Lung (tissue), 12 donors: ENCODE measurements around the gene SARDH. TPM values are rescaled to one million over a fixed set of nuclear protein-coding genes. Genes with fewer than 3 reads are reported as not detected.

ENCODE experiments used
- ATAC-seq: fragments of 200-7000 bp; cut with Tn5 transposase; one replicate; pipeline ENCODE4 v1.9.1; 2020; ENCODE audit warnings: moderate number of reproducible peaks; ENCODE audit not compliant: insufficient read depth, low FRiP score
- DNase-seq, 3 donors: peaks; one replicate each; pipeline ENCODE4 v3.0.0-alpha.2; 2013 to 2017
- H3K27ac ChIP-seq, 2 donors: one replicate each; pipeline ENCODE4 v1.5.1; 2013; ENCODE audit warnings: mild to moderate bottlenecking in 2 of 2, moderate library complexity in 2 of 2, control low read depth in 1 of 2, inconsistent platforms in 1 of 2, low read depth in 1 of 2, low read length in 1 of 2
- H3K27me3 ChIP-seq, 3 donors: one replicate each; pipeline ENCODE4 v1.5.1; 2013; ENCODE audit warnings: low read length in 2 of 3; ENCODE audit not compliant: control insufficient read depth in 3 of 3, insufficient read depth in 3 of 3
- H3K36me3 ChIP-seq, 4 donors: one replicate each; pipeline ENCODE4 v1.5.1; 2013; ENCODE audit warnings: low read length in 4 of 4, mild to moderate bottlenecking in 1 of 4, moderate library complexity in 1 of 4; ENCODE audit not compliant: control insufficient read depth in 4 of 4, insufficient read depth in 4 of 4
- H3K4me1 ChIP-seq, 5 donors: one replicate each; pipeline ENCODE4 v1.5.1; 2013; ENCODE audit warnings: low read length in 5 of 5, mild to moderate bottlenecking in 2 of 5, moderate library complexity in 1 of 5; ENCODE audit not compliant: control insufficient read depth in 5 of 5, insufficient read depth in 5 of 5
- H3K4me3 ChIP-seq: one replicate; pipeline ENCODE4 v1.5.1; 2013; ENCODE audit warnings: mild to moderate bottlenecking, control low read depth, moderate library complexity
- H3K9ac ChIP-seq, 2 donors: one replicate each; pipeline ENCODE4 v1.5.1; 2013; ENCODE audit warnings: low read length in 2 of 2, control low read depth in 1 of 2; ENCODE audit not compliant: insufficient read depth in 1 of 2
- H3K9me3 ChIP-seq, 4 donors: one replicate each; pipeline ENCODE4 v1.5.1; 2013; ENCODE audit warnings: low read length in 3 of 4, mild to moderate bottlenecking in 1 of 4, moderate library complexity in 1 of 4; ENCODE audit not compliant: control insufficient read depth in 4 of 4, insufficient read depth in 3 of 4
- WGBS, 2 donors: extraction: QIAGEN DNeasy Blood & Tissue Kit; methylation state at CpG; one replicate each; pipeline ENCODE4 v1.1.7; 2013; 5-methylcytosine and 5-hydroxymethylcytosine counted together
- polyA plus RNA-seq, 2 donors: library from polyadenylated mRNA; stranded (reverse); fragments of 200-250 nt; gene quantifications; one replicate each; pipeline ENCODE4 v1.2.1, GENCODE V29; 2013
- total RNA-seq, 2 donors: library from RNA; depleted of rRNA in 1 of 2; stranded (reverse); fragments of >200 nt in 1 of 2; gene quantifications; one replicate each; pipeline ENCODE4 v1.2.1, GENCODE V29; 2014 to 2021
- TF ChIP-seq, protein P1 (sequence below): IDR thresholded peaks from 2 replicates; pipeline ENCODE4 v1.5.1; 2012; ENCODE audit warnings: mild to moderate bottlenecking; ENCODE audit errors: control extremely low read depth, extremely low read depth
- donor health status: control.
- donor health status: control.
- donor health status: Bipolar disorder and iron deficiency.
- donor health status: healthy.
- donor health status: DM: yes; HTN: yes; CAD: no.

The SARDH gene
- total and polyA plus RNA-seq, 4 donors, result 1.8 to 8.4 (median 4.7) TPM

DNA sequence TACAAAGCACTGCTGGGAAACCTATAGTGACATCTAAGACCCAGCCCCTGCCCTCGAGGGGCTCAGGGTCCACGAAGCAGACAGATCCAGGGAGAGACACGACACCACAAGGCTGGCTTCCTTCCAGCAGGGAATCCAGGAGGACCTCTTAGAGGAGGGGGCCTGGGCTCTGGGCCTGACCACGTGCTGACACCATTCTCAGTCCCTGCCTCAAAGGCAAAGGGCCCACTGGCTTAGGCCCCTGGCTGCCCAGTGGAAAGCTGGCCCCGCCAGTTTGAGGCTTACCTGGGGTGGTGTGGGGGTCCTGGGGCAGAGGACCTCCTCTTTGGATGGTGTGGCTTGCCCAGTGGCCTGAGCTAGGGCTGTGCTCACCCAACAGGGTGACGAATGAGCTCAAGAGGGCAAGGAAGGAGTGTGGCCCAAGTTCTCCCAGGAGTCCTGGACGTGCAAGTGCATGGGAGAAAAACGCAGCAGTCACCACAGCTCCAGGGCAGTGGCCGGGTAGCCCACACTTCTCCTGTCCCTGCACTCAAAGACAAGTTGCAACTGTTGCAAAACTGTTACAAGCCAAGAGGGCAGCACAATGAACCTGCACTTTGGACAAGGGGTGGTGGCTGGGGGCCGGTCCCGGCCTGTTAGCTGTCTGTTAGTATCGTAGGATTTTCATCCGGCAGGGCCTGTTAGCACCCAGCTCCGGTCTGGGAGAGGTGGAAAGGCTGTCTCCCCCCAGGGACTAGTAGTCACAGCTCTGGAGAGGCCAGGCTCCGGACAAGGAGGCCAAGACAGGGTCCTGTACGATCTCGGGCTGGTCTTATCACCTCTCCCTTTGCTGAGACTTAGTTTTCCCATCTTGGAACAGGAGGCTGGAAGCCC lies 1.5 kb upstream of the SARDH start:
- H3K4me3 ChIP-seq, result no peak overlapping the region
- H3K9ac ChIP-seq, result no peak overlapping the region
- no peak for ATAC-seq
- TF ChIP-seq, protein P1, sequence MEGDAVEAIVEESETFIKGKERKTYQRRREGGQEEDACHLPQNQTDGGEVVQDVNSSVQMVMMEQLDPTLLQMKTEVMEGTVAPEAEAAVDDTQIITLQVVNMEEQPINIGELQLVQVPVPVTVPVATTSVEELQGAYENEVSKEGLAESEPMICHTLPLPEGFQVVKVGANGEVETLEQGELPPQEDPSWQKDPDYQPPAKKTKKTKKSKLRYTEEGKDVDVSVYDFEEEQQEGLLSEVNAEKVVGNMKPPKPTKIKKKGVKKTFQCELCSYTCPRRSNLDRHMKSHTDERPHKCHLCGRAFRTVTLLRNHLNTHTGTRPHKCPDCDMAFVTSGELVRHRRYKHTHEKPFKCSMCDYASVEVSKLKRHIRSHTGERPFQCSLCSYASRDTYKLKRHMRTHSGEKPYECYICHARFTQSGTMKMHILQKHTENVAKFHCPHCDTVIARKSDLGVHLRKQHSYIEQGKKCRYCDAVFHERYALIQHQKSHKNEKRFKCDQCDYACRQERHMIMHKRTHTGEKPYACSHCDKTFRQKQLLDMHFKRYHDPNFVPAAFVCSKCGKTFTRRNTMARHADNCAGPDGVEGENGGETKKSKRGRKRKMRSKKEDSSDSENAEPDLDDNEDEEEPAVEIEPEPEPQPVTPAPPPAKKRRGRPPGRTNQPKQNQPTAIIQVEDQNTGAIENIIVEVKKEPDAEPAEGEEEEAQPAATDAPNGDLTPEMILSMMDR, result no peak
- H3K27me3 ChIP-seq, result no peaks in the 10 kb centered on the region
- peaks cover 0 to 4% (median 0%) of the 10 kb centered on the region in 4 donors for H3K9me3 ChIP-seq
- no peaks in the 10 kb centered on the region for H3K36me3 ChIP-seq
- no peak for DNase-seq
- WGBS, 2 donors, result 88% methylated on average over 17 of the region's 17 CpGs
- H3K4me1 ChIP-seq, result peaks cover 0 to 25% (median 10%) of the 10 kb centered on the region in 5 donors
- H3K27ac ChIP-seq, result no peak overlapping the region

DNA sequence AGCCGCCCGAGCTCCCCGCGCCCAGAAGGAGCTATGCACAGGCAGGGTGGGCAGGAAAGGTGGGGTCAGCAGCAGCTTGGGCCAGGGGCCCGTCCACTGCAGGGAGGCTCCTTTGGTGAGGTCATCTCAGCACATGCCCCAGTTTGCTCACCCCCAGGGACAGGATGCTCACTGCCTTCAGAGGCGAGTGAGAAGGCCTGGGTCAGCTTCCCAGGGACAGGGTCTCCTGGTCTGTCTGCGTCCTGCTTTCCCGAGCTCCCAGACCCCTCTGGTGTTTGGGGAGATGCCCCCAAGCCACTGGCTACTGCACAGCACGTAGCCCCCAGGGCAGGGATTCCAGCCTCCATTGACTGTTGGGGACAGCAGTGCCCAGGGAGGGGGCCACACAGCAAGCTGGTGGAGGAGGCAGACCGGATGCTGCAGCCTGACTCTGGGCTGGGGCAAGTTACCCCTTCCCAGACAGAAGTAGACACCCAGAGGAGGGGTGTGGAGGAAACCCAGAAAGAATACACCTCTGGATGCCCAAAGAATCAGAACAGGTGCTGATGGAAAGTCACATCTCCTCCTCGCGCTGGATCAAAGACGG lies 581 bp upstream of the SARDH start:
- peaks cover 0 to 25% (median 10%) of the 10 kb centered on the region in 5 donors for H3K4me1 ChIP-seq
- no peak overlapping the region for H3K4me3 ChIP-seq
- DNase-seq (no peak), ATAC-seq (no peak)
- peaks cover 0 to 4% (median 0%) of the 10 kb centered on the region in 4 donors for H3K9me3 ChIP-seq
- H3K27me3 ChIP-seq, result no peaks in the 10 kb centered on the region
- TF ChIP-seq, protein P1, result no peak
- H3K36me3 ChIP-seq, result no peaks in the 10 kb centered on the region
- WGBS, 2 donors, result 73 to 82% methylated on average over 13 of the region's 13 CpGs
- no peak overlapping the region for H3K27ac ChIP-seq
- H3K9ac ChIP-seq, result no peak overlapping the region

DNA sequence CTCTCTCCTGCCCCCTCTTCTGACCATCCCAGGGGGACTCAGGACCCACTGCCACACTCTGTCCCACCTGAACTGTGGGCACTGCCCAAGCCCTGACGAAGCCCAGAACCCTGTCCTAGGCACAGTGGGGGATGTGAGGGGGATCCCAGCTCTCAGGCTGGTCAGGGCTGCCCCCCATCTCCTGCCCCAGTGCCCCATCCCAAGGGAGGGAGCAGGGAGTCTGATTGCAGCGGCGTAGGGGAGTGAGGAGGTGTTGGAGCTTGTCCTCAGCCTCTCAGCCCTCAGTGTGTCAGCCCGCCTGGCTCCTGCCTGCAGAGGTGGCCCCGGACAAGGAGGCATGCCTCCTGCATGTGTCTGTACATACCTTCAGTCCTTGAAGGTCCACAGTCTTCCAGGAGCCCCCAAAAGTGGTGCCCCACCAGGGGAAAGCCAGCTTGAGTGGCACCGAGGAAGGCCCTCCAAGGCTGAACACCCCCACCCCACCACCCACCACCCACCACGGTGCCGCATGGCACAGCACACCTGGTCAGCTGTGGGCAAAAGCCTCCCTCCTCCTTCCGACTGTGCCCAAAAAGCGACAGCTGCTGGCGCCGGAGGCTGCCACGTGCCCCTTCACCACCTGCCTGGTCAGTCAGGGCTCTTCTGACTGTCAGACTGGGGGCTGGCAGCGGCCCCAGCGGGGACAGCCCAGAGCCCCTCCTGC lies 930 bp downstream of the SARDH start:
- DNase-seq, result peak in 1 of 3 donors; percentile 35
- Histone ChIP-seq H3K27ac (no peak overlapping the region), H3K4me3 (no peak overlapping the region), H3K9ac (peak overlapping the region; percentile 29 to 37), H3K4me1 (peaks cover 0 to 19% (median 10%) of the 10 kb centered on the region in 5 donors), H3K27me3 (no peaks in the 10 kb centered on the region), H3K36me3 (no peaks in the 10 kb centered on the region), H3K9me3 (no peaks in the 10 kb centered on the region)
- TF ChIP-seq, protein P1, result no peak
- ATAC-seq, result no peak
- 62 to 71% methylated on average over 15 of the region's 15 CpGs for WGBS, 2 donors
